ENCODE measurements around the gene ATP6V1D. TPM values are rescaled to one million over a fixed set of nuclear protein-coding genes. Genes with fewer than 3 reads are reported as not detected.

Gene ATP6V1D
- total and polyA plus RNA-seq, 2 of the 8 experiments (the other 6 are each of a cell fraction or from before 2014, with no cell fraction given): 45.1 to 76.3 TPM

GRCh38 chr14:67359775-67360469, at the start of gene ATP6V1D, which contains the start of gene EIF2S1 (continued):
- TF ChIP-seq CTCF (IDR thresholded peaks at IDR 0.05; ENCODE audit: control extremely low read depth in 1 of 3, insufficient read depth in 1 of 3, low read depth in 1 of 3, low read length in 3 of 3): peak; percentile 43 to 94 (median 48)
- peak; percentile 83; the same call in 1 of the 2 replicates for TF ChIP-seq SP4 (IDR thresholded peaks at IDR 0.05; ENCODE audit: low read length)
- TF ChIP-seq EGR1 (IDR thresholded peaks at IDR 0.05; ENCODE audit: borderline replicate concordance, low read depth, low read length): no peak; the same call in none of the 2 replicates
- TF ChIP-seq SAP30 (IDR thresholded peaks at IDR 0.05; ENCODE audit: insufficient read depth, insufficient replicate concordance, low read length): peak; percentile 92
- TF ChIP-seq GABPA (IDR thresholded peaks at IDR 0.05; ENCODE audit: borderline replicate concordance, insufficient read depth, low read length): peak; percentile 95
- TF ChIP-seq SP1 (IDR thresholded peaks at IDR 0.05; ENCODE audit: low read depth, low read length): peak; percentile 53; the same call in 1 of the 2 replicates
- peak; percentile 80 to 81 for TF ChIP-seq POLR2A (IDR thresholded peaks at IDR 0.05; ENCODE audit: control extremely low read depth in 1 of 2, low read depth in 2 of 2, low read length in 2 of 2)
- TF ChIP-seq TAF1 (IDR thresholded peaks at IDR 0.05; ENCODE audit: low read depth, low read length): peak; percentile 90
- peak; percentile 22; the same call in 1 of the 2 replicates for TF ChIP-seq RBBP5 (IDR thresholded peaks at IDR 0.05; ENCODE audit: borderline replicate concordance, low read depth, low read length)
- TF ChIP-seq FOSL1 (IDR thresholded peaks at IDR 0.05; ENCODE audit: insufficient read depth, low read depth, low read length): peak; percentile 75; the same call in 1 of the 2 replicates
- peak; percentile 68; the same call in 1 of the 2 replicates for TF ChIP-seq ATF2 (IDR thresholded peaks at IDR 0.05; ENCODE audit: low read length)
- peak; percentile 2; the same call in 1 of the 2 replicates for TF ChIP-seq YY1 (IDR thresholded peaks at IDR 0.05; ENCODE audit: low read depth, low read length)
- peak in 1 of 2 experiments; percentile 33; a peak in 3 of 4 replicates for TF ChIP-seq RAD21 (IDR thresholded peaks at IDR 0.05 in 1 of 2, conservative IDR thresholded peaks at IDR 0.05 in 1 of 2; ENCODE audit: low read depth in 2 of 2, low read length in 2 of 2)
- TF ChIP-seq CREB1 (IDR thresholded peaks at IDR 0.05): peak; percentile 65; the same call in 1 of the 2 replicates
- peak; percentile 83 for TF ChIP-seq NRF1 (IDR thresholded peaks at IDR 0.05; ENCODE audit: low read depth, low read length)
- peak; percentile 99 for TF ChIP-seq SP2 (IDR thresholded peaks at IDR 0.05; ENCODE audit: low read length)

Data from H1 (cell line).